LNCAP (cell line): Measurements from ENCODE around the gene RSPH1.

Experiments
- CTCF ChIP-seq: fragments of 450-650 bp; IDR thresholded peaks from 2 replicates; pipeline ENCODE4 v1.5.1; 2017; ENCODE audit warnings: mild to moderate bottlenecking

RSPH1 gene

DNA sequence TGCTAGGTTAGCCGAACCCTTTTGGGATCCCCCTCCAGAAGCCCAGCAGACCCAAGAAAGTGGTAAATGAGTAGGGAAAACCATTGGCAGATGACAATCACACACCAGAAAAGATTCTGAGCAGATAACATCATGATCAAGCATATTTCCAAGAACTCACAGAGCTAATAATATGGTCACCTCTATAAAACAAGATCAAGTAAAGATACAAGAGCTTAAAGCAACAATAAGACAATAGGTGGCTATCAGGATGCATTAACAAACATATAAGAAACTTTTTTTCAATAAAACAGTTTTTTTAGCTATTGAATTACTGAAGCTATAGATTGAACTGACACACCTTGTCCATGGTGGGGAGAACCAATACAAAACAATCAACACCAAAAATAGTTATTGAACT lies 63.3 kb downstream of the RSPH1 start:
- no peak for TF ChIP-seq CTCF

DNA sequence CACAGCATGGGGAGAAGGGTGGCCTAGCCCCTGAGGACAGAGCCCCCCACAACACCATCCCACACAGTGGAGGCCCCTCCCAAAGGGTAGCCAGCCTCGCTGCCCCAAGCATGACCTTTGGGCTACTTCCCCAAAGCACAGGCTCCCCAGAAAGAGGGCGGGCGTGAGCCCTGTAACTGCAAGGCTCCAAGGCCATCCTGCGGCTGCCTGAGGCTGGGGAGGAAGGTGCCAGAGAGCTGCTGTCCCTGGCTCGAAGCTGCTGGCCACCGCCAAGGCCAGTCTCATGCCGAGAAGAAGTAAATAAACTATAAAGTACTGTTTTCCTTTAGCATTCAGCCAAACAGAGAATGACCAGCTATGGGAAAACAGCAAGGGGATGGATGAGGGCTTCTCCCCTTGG lies 64.8 kb downstream of the RSPH1 start:
- TF ChIP-seq CTCF: no peak

- TF ChIP-seq CTCF: no peak
Measured at GRCh38 chr21:42430521-42430920, 65.5 kb downstream of the RSPH1 start.

- TF ChIP-seq CTCF: no peak
Measured at GRCh38 chr21:42429856-42430255, 66.2 kb downstream of the RSPH1 start.

GRCh38 chr21:42429021-42429420 lies 67.0 kb downstream of the RSPH1 start:
- TF ChIP-seq CTCF: no peak

- no peak for TF ChIP-seq CTCF
Measured at GRCh38 chr21:42427809-42428419, 68.1 kb downstream of the RSPH1 start.

GRCh38 chr21:42426876-42427480 lies 69.0 kb downstream of the RSPH1 start:
- TF ChIP-seq CTCF: no peak

GRCh38 chr21:42426424-42426823 lies 69.6 kb downstream of the RSPH1 start:
- TF ChIP-seq CTCF: no peak
